B cell (primary cell): ENCODE results near the gene HMG20B.

Source experiments
- CTCF ChIP-seq: fragments of 200-600 bp; IDR thresholded peaks from one replicate; pipeline ENCODE4 v1.8.0; 2022; ENCODE audit warnings: antibody characterized with exemption, mild to moderate bottlenecking
- EZH2 ChIP-seq: IDR thresholded peaks from 2 replicates; pipeline ENCODE4 v1.6.1; 2012; ENCODE audit warnings: borderline replicate concordance, low read depth, mild to moderate bottlenecking, moderate library complexity, low read length; ENCODE audit not compliant: insufficient read depth, poor library complexity, severe bottlenecking

GRCh38 chr19:3526507-3527237 is 46.1 kb upstream of the HMG20B start:
- TF ChIP-seq CTCF: no peak
- no peak for TF ChIP-seq EZH2
